Nephron (organoid): ENCODE measurements around the gene PNN.
"Not testable (repeated sequence)": the region's sequence is repeated elsewhere in the genome, so short reads cannot be mapped to it uniquely, and the experiment has no call there.

ENCODE experiments used
- H3K27ac Mint-ChIP-seq, 3 experiments: 2 replicates each; pipeline ENCODE4 v1.8.0; 2020; ENCODE audit warnings: mixed read lengths in 3 of 3, mild to moderate bottlenecking in 2 of 3, moderate library complexity in 1 of 3
- H3K27me3 Mint-ChIP-seq: 2 replicates; pipeline ENCODE4 v1.8.0; 2021; ENCODE audit warnings: low read depth, mild to moderate bottlenecking, moderate library complexity, mixed read lengths
- H3K36me3 Mint-ChIP-seq: 2 replicates; pipeline ENCODE4 v1.8.0; 2020; ENCODE audit warnings: low read depth, mixed read lengths
- H3K4me1 Mint-ChIP-seq: 2 replicates; pipeline ENCODE4 v1.8.0; 2020; ENCODE audit warnings: mixed read lengths
- H3K4me3 Mint-ChIP-seq, 3 experiments: 2 replicates each; pipeline ENCODE4 v1.8.0; 2020; ENCODE audit warnings: mild to moderate bottlenecking in 3 of 3, mixed read lengths in 3 of 3, moderate library complexity in 2 of 3
- H3K9me3 Mint-ChIP-seq: 2 replicates; pipeline ENCODE4 v1.8.0; 2020; ENCODE audit warnings: mixed read lengths
- TF ChIP-seq, protein P1 (sequence below), 3 experiments: fragments of 200-600 bp; sonication (generic); IDR thresholded peaks; one replicate each; pipeline ENCODE4 v1.5.0; 2021; ENCODE audit warnings: antibody characterized with exemption in 3 of 3; ENCODE audit not compliant: unreplicated experiment in 3 of 3

Gene PNN

GRCh38 chr14:39184628-39185255, 9.7 kb downstream of the PNN start:
- H3K36me3 Mint-ChIP-seq: peaks cover 31% of the 10 kb centered on the region
- H3K27me3 Mint-ChIP-seq: no peaks in the 10 kb centered on the region
- no peaks in the 10 kb centered on the region for H3K4me1 Mint-ChIP-seq
- no peaks in the 10 kb centered on the region for H3K9me3 Mint-ChIP-seq
- H3K4me3 Mint-ChIP-seq: no peak overlapping the region
- TF ChIP-seq, protein P1, sequence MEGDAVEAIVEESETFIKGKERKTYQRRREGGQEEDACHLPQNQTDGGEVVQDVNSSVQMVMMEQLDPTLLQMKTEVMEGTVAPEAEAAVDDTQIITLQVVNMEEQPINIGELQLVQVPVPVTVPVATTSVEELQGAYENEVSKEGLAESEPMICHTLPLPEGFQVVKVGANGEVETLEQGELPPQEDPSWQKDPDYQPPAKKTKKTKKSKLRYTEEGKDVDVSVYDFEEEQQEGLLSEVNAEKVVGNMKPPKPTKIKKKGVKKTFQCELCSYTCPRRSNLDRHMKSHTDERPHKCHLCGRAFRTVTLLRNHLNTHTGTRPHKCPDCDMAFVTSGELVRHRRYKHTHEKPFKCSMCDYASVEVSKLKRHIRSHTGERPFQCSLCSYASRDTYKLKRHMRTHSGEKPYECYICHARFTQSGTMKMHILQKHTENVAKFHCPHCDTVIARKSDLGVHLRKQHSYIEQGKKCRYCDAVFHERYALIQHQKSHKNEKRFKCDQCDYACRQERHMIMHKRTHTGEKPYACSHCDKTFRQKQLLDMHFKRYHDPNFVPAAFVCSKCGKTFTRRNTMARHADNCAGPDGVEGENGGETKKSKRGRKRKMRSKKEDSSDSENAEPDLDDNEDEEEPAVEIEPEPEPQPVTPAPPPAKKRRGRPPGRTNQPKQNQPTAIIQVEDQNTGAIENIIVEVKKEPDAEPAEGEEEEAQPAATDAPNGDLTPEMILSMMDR (IDR thresholded peaks at IDR 0.05; ENCODE audit: unreplicated experiment in 3 of 3): no peak
- no peak overlapping the region for H3K27ac Mint-ChIP-seq

- no peak overlapping the region for H3K4me3 Mint-ChIP-seq
- no peaks in the 10 kb centered on the region for H3K4me1 Mint-ChIP-seq
- H3K27ac Mint-ChIP-seq: no peak overlapping the region
- no peaks in the 10 kb centered on the region for H3K9me3 Mint-ChIP-seq
- no peaks in the 10 kb centered on the region for H3K27me3 Mint-ChIP-seq
- TF ChIP-seq, protein P1 (IDR thresholded peaks at IDR 0.05; ENCODE audit: unreplicated experiment in 3 of 3): no peak
- H3K36me3 Mint-ChIP-seq: peaks cover 31% of the 10 kb centered on the region
Observed at GRCh38 chr14:39185256-39186049, 10.4 kb downstream of the PNN start.

GRCh38 chr14:39186941-39187525, 12.0 kb downstream of the PNN start:
- TF ChIP-seq, protein P1 (IDR thresholded peaks at IDR 0.05; ENCODE audit: unreplicated experiment in 3 of 3): no peak
- no peaks in the 10 kb centered on the region for H3K27me3 Mint-ChIP-seq
- H3K36me3 Mint-ChIP-seq: peaks cover 31% of the 10 kb centered on the region
- H3K4me3 Mint-ChIP-seq: no peak overlapping the region
- H3K9me3 Mint-ChIP-seq: no peaks in the 10 kb centered on the region
- H3K27ac Mint-ChIP-seq: no peak overlapping the region
- no peaks in the 10 kb centered on the region for H3K4me1 Mint-ChIP-seq

DNA sequence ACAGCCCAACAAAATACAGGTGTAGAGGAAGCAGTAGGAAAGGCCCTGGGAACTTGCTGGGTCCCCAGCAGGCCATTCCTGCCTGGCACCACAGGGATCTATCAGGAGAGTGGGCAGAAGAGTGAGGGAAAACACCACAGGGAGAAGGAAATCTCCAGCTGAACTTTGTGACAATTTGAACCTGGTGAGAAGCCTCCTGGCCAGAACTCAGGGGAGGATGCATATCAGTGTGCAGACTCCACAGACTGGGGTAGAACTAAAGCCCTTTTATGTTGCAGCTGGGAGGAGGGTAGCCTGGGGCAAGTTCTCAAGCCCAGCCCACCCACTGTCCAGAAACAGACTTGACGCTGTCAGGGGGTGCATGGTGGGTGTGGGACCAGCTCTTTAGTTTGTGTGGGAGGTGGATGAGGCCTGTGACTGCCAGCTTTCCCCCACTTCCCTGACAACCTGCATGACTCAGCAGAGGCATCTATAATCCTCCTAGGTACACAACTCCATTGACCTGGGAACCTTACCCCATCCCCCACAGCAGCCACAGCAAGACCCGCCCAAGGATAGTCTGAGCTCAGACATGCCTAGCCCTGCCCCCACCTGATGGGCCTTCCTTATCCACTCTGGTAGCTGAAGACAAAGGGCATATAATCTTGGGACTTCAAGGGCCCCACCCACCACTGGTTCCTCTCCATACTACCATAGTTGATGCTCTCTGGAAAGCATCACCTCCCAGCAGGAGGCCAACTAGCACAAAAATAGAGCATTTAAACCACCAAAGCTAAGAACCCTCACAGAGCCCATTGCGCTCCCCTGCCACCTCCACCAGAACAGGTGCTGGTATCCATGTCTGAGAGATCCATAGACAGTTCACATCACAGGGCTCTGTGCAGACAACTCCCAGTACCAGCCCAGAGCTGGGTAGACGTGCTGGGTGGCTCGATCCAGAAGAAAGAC, 28.9 kb downstream of the PNN start:
- Mint-ChIP-seq H3K36me3 (no peaks in the 10 kb centered on the region), H3K27me3 (no peaks in the 10 kb centered on the region), H3K9me3 (no peaks in the 10 kb centered on the region), H3K27ac (no peak overlapping the region), H3K4me3 (no peak overlapping the region), H3K4me1 (no peaks in the 10 kb centered on the region)
- TF ChIP-seq, protein P1 (IDR thresholded peaks at IDR 0.05; ENCODE audit: unreplicated experiment in 3 of 3): no peak

DNA sequence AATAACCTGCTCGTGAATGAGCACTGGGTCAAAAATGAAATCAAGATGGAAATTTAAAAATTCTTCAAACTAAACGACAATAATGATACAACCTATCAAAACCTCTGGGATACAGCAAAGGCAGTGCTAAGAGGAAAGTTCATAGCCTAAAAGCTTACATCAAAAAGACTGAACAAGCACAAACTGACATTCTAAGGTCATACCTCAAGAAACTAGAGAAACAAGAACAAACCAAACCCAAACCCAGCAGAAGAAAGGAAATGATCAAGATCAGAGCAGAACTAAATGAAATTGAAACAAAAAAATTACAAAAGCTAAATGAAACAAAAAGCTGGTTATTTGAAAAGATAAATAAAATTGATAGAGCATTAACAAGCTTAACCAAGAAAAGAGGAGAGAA, 32.4 kb downstream of the PNN start:
- H3K9me3 Mint-ChIP-seq, H3K4me3 Mint-ChIP-seq, H3K27ac Mint-ChIP-seq, H3K36me3 Mint-ChIP-seq, H3K4me1 Mint-ChIP-seq, H3K27me3 Mint-ChIP-seq: not testable (repeated sequence)
